Measurements from ENCODE around the gene PPP1R13B.

Gene PPP1R13B

DNA sequence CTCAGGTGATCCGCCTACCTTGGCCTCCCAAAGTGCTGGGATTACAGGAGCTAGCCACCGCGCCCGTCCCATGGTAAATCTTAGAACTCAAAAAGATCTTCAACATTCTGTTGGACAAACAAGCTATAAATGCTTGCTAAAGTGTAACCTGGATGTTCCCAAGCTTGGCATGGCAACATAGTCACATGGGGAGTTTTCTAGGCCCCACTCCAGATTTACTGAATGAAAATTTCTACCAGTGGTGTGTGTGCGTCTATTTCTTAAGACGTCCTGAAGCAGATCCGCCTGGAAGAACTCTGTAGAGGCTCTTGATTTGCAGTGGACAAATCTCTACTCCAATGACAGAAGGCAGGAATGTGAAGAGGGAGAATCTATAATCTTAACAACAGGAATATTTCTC, 71.9 kb downstream of the PPP1R13B start:
- DNase-seq (ENCODE audit: low read depth), result no peak

GRCh38 chr14:103773521-103773920, 73.9 kb downstream of the PPP1R13B start:
- no peak for DNase-seq (ENCODE audit: low read depth)

DNA sequence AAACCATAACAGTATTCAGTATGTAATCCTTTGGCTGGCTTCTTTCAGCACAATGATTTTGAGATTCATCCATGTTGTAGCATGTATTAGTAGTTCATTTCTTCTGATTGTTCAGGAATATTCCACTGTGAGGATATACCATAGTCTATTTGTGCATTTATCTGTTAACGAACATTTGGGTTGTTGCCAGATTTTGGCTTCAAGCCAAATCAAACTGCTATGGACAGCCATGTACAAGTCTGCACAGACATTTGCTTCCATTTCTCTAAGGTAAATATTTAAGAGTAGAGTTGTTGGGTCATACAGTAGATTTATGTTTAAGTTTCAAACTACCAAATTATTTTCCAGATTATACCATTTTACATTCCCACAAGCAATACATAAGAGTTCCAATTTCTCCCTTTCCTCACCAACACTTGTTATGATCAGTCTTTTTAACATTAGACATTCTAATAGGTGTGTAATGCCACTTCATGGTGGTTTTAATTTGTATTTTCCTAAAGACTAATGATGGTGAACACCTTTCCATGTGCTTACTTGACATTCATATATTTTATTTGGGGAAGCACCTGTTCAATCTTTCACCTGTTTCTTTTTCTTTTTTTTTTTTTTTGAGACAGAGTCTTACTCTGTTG, 75.2 kb downstream of the PPP1R13B start:
- no peak for DNase-seq (ENCODE audit: low read depth)

GRCh38 chr14:103770902-103771301, 76.5 kb downstream of the PPP1R13B start:
- no peak for DNase-seq (ENCODE audit: low read depth)

DNA sequence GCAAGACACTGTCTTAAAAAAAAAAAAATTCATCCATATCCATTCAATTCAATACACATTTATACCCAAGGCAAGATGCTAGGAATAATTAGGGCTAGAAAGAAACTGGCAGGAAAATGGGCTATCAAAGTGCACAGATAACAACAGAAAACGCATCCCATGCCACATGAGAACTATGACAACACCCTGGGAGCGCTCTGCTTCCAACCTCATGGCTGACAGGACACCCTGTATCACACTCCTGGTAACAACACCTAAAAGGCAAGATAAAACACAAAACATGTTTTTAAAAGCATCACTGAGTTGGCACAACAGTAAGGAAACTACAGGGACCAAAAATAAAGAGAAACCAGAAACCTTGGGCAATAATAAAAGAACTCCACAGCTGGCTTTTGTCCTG, 76.9 kb downstream of the PPP1R13B start:
- no peak for DNase-seq (ENCODE audit: low read depth)

- DNase-seq (ENCODE audit: low read depth), result no peak
These were observed 80.0 kb downstream of the PPP1R13B start for GRCh38 chr14:103767336-103767894.

GRCh38 chr14:103765526-103765925, 81.8 kb downstream of the PPP1R13B start:
- no peak for DNase-seq (ENCODE audit: low read depth)

DNA sequence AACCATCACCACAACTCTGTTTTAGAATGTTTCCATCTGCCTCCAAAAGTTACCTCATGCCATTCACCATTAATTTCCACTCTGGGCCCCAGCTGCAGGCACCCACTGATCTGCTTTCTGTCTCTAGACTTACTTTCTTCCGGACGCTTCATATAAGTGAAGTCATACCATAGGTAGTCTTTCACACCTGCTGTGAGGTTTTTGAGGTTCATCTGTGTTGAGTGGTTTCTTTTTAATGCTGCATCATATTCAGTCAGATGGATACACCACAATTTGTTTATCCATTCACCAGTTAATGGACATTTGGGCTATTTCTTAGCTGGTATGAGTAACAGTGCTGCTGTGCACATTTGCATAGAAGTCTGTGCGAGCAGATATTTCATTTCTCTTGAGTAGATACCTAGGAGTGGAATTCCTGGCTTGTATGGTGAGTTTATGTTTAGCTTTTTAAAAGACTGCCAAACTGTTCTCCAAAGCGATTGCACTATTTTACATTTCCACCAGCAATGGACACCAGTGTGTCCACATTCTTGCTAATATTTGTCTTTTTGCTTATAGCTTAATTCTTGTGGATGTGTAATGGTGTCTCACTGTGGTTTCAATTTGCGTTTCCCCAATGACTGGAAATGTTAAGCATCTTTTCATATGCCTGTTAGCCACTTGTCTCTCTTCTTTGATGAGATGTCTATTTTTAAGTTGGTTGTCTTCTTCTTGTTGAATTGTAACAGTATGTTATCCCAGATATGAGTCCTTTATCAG, 83.5 kb downstream of the PPP1R13B start:
- DNase-seq (ENCODE audit: low read depth), result no peak

- DNase-seq (ENCODE audit: low read depth), result no peak
These were observed 84.8 kb downstream of the PPP1R13B start for GRCh38 chr14:103762541-103762940.

GRCh38 chr14:103762036-103762435, 85.3 kb downstream of the PPP1R13B start:
- DNase-seq (ENCODE audit: low read depth), result no peak

GRCh38 chr14:103758059-103758776, 89.2 kb downstream of the PPP1R13B start:
- DNase-seq (ENCODE audit: low read depth), result no peak

DNA sequence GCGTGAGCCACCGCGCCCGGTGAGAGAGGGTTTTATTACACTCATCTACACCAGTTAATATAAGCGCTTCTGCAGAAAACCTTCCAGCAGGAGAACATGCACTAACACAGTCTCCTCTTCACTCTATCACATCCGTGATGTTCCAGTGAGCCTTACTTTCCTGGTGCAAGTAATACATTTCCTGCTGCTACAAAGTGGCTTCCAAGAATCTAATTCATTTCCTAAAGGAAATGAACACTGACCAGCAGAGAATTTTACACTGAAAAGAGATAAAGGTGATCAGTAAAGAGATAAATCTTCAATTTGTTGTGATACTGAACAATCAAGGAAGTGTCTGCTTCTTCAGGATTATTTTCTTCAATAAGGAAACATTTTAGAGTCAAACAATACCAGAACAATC, 92.3 kb downstream of the PPP1R13B start:
- DNase-seq (ENCODE audit: low read depth), result no peak

DNA sequence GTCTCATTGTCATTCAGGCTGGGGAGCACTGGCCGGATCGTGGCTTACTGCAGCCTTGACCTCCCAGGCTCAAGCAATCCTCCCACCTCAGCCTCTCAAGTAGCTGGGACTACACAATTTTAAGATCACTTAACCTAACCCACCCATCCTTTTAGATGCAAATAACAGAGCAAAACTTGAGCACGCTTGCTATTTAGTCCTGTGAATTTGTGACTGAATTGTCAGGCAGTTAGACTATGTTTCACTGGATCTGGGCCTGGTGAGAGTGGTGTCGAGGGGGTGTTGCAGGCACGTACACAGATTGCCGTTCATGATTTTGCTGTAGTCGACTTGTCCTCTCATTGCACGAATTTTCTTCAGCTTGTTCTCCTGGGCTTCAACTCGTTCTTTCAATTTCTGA, 93.6 kb downstream of the PPP1R13B start:
- no peak for DNase-seq (ENCODE audit: low read depth)

GRCh38 chr14:103749860-103750259, 97.5 kb downstream of the PPP1R13B start:
- no peak for DNase-seq (ENCODE audit: low read depth)

DNA sequence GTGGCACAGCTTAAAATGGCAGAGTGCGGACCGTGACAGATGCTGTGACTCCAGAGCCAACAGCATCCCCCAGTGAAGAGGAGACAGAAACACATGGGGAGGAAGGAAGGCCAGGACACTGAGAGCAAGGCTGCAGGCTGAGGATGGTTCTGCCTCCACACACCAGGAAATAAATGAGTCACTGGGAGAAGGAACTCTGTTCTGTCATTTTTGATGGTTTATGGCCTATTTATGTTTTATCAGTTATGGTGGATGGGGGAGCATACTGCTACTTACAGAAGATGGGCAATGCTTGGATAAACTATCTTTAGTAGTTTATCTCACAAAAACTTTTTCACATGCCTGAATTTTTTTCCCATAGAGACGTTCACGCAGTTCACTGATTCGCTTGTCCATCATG, 97.9 kb downstream of the PPP1R13B start:
- no peak for DNase-seq (ENCODE audit: low read depth)

DNA sequence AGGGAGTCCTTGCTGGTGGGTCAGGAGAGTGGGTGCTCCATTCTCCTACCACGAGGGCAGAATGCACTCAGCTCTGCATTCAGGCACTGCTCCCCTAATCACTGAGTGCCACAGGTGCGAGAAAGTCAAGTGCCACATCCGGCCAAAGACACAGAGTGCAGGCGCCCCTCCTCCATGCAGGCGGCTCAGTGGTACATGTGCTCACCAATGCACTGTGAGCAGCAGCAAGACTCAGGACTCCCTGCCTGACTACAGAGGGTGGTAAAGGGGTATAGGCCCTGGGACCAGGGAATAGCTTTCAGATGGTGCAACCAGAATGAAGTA, 98.9 kb downstream of the PPP1R13B start:
- peak; percentile 24 for DNase-seq (ENCODE audit: low read depth)

DNA sequence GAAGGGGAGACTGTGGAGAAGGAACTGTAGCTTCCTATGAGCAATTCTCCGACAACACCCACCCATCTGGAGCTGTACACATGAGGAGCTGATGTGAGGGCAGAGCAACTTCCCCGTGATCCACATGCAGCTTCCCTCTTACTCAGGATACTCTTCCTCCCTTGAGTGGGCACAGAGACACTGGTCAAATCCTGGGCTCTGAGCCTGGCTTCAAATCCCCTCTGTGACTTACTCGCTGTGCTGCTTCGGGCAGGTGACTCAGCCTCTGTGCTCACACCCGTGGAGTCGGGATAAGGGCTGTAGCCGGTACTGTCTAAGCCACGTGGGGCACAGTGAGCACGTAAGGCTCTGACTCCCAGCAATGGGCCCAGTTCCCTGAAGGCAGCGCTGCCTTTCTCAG, 100.7 kb downstream of the PPP1R13B start:
- DNase-seq (ENCODE audit: low read depth), result no peak

GRCh38 chr14:103745424-103745823, 102.0 kb downstream of the PPP1R13B start:
- DNase-seq (ENCODE audit: low read depth), result no peak

- no peak for DNase-seq (ENCODE audit: low read depth)
These were observed 102.6 kb downstream of the PPP1R13B start for GRCh38 chr14:103744621-103745395.

GRCh38 chr14:103743691-103744090, 103.7 kb downstream of the PPP1R13B start:
- no peak for DNase-seq (ENCODE audit: low read depth)

DNA sequence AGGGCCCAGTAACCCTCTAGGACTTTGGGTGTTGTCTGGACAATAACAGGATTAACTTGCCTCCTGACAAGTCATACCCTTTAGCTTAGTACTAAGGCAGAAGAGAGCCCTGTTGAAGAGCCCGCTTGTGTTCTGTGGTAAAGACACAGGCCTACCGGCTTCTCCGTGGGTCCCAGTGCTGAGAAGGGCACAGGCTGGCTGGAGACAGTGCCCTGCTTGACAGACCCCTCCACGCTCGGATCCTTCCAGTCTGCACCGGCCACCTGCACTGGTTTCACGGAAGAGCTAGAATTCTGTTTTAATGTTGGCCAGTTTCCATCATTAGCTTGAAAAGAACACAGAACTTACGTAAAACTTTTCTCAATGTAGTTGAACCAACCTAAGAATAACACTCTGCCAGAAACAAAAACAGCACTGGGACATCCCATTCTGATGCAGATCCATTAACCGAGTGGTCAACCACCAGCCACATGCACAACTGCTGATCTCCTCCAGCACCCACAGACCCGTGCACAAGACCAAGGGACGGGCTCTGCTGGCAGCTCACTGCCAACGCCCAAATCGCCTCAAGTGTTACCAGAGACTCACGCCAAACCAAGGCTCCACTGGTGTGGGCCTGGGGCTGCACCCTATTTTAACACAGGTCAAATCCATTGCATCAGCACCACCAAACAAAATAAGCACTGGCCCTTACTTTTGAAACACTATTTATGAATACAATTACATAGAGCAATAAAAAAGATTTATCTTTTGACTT, 104.7 kb downstream of the PPP1R13B start:
- no peak for DNase-seq (ENCODE audit: low read depth)

All from stimulated activated CD8-positive, alpha-beta memory T cell treated with anti-CD3 and anti-CD28 coated beads, Interleukin-12 subunit alpha, Interleukin-12 subunit beta, amount 100 ng/mL, for 4 hours (primary cell).